DOHH2 (cell line): ENCODE results near the gene COL23A1.

Source experiments
- H3F3A ChIP-seq: fragments of 200-600 bp; sonication (generic), shearing (Covaris generic); 2 replicates; pipeline ENCODE4 v1.6.0; 2016; ENCODE audit warnings: antibody characterized with exemption, mild to moderate bottlenecking; ENCODE audit not compliant: control insufficient read depth, insufficient read depth
- H3K27ac ChIP-seq: fragments of 200-600 bp; sonication (generic); 2 replicates; pipeline ENCODE4 v1.5.1; 2014; ENCODE audit warnings: low read depth, mild to moderate bottlenecking, low read length, moderate library complexity
- H3K27me3 ChIP-seq: fragments of 200-600 bp; sonication (generic); 2 replicates; pipeline ENCODE4 v1.6.1; 2014; ENCODE audit warnings: mild to moderate bottlenecking, low read length, mixed read lengths; ENCODE audit not compliant: control insufficient read depth
- H3K36me3 ChIP-seq: fragments of 200-600 bp; sonication (generic); 2 replicates; pipeline ENCODE4 v1.6.1; 2014; ENCODE audit warnings: mild to moderate bottlenecking, low read length, moderate library complexity, mixed read lengths; ENCODE audit not compliant: control insufficient read depth
- H3K4me1 ChIP-seq: fragments of 200-600 bp; sonication (generic); 2 replicates; pipeline ENCODE4 v1.6.1; 2014; ENCODE audit warnings: mild to moderate bottlenecking, low read length, mixed read lengths; ENCODE audit not compliant: control insufficient read depth
- H3K4me2 ChIP-seq: fragments of 200-600 bp; sonication (generic); 2 replicates; pipeline ENCODE4 v1.6.0; 2014; ENCODE audit warnings: mild to moderate bottlenecking, low read length, moderate library complexity
- H3K4me3 ChIP-seq: fragments of 200-600 bp; sonication (generic); 2 replicates; pipeline ENCODE4 v1.5.1; 2014; ENCODE audit warnings: mild to moderate bottlenecking, low read length, mixed read lengths
- H3K79me2 ChIP-seq: fragments of 200-600 bp; sonication (generic); 2 replicates; pipeline ENCODE4 v1.6.1; 2014; ENCODE audit warnings: mild to moderate bottlenecking, low read length, mixed read lengths; ENCODE audit not compliant: control insufficient read depth
- H3K9me2 ChIP-seq: fragments of 200-600 bp; sonication (generic); replicated peaks from 2 replicates; pipeline ENCODE4 v1.6.1; 2014; ENCODE audit warnings: mild to moderate bottlenecking, low read length, mixed read lengths; ENCODE audit not compliant: control insufficient read depth
- H3K9me3 ChIP-seq: fragments of 200-600 bp; sonication (generic); 2 replicates; pipeline ENCODE4 v1.6.1; 2014; ENCODE audit warnings: antibody characterized with exemption, low read length, mixed read lengths; ENCODE audit not compliant: control insufficient read depth, insufficient read depth
- H4K20me1 ChIP-seq: fragments of 200-600 bp; sonication (generic); 2 replicates; pipeline ENCODE4 v1.6.0; 2014; ENCODE audit warnings: low read depth, mild to moderate bottlenecking, antibody characterized with exemption, low read length, moderate library complexity; ENCODE audit not compliant: control insufficient read depth, insufficient read depth
- EZH2phosphoT487 ChIP-seq: fragments of 200-600 bp; sonication (generic); IDR thresholded peaks from 2 replicates; pipeline ENCODE4 v1.6.1; 2017; ENCODE audit warnings: borderline replicate concordance, mild to moderate bottlenecking, antibody characterized with exemption, low read length, moderate library complexity, mixed read lengths
- TF ChIP-seq, protein P1 (sequence below): fragments of 200-600 bp; sonication (generic); IDR thresholded peaks from one replicate; pipeline ENCODE4 v1.5.1; 2014; ENCODE audit warnings: antibody characterized with exemption, mild to moderate bottlenecking, low read depth, low read length; ENCODE audit not compliant: poor library complexity, severe bottlenecking

Gene COL23A1

GRCh38 chr5:178407646-178408045, 182.5 kb downstream of the COL23A1 start:
- TF ChIP-seq, protein P1, sequence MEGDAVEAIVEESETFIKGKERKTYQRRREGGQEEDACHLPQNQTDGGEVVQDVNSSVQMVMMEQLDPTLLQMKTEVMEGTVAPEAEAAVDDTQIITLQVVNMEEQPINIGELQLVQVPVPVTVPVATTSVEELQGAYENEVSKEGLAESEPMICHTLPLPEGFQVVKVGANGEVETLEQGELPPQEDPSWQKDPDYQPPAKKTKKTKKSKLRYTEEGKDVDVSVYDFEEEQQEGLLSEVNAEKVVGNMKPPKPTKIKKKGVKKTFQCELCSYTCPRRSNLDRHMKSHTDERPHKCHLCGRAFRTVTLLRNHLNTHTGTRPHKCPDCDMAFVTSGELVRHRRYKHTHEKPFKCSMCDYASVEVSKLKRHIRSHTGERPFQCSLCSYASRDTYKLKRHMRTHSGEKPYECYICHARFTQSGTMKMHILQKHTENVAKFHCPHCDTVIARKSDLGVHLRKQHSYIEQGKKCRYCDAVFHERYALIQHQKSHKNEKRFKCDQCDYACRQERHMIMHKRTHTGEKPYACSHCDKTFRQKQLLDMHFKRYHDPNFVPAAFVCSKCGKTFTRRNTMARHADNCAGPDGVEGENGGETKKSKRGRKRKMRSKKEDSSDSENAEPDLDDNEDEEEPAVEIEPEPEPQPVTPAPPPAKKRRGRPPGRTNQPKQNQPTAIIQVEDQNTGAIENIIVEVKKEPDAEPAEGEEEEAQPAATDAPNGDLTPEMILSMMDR = no peak
- TF ChIP-seq EZH2phosphoT487 = no peak
- no peak overlapping the region for H3K4me3 ChIP-seq
- no peak overlapping the region for H3K4me2 ChIP-seq
- H3F3A ChIP-seq = no peaks in the 10 kb centered on the region
- H3K9me3 ChIP-seq = no peaks in the 10 kb centered on the region
- no peaks in the 10 kb centered on the region for H3K4me1 ChIP-seq
- peaks cover 8% of the 10 kb centered on the region; the same call in 1 of the 2 replicates for H3K27me3 ChIP-seq
- no peaks in the 10 kb centered on the region for H3K36me3 ChIP-seq
- no peaks in the 10 kb centered on the region for H3K79me2 ChIP-seq
- H3K27ac ChIP-seq = no peak overlapping the region
- H3K9me2 ChIP-seq = no peaks in the 10 kb centered on the region
- no peaks in the 10 kb centered on the region for H4K20me1 ChIP-seq

DNA sequence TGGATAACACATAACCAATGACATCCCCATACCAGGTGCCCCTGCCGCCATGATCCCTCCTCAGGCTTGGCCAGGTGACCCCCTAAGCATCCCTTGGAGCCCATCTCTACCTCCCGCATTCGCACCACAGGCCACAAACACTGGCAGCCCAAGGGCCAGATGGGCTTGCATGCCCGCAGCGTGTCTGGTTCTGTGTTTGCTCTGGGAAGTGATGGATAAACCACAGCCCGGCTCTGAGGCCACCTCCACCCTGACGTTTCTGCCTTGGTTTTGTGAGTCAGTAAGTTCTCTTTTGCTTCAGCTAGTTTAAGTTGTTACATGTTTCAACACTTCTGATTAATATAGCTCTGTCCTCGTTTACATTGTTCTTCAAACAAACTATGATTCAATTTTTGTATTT, 185.2 kb downstream of the COL23A1 start:
- H3K79me2 ChIP-seq = no peaks in the 10 kb centered on the region
- H3K4me3 ChIP-seq = no peak overlapping the region
- TF ChIP-seq, protein P1 = no peak
- no peaks in the 10 kb centered on the region for H3K9me2 ChIP-seq
- no peaks in the 10 kb centered on the region for H3K36me3 ChIP-seq
- H3K9me3 ChIP-seq = no peaks in the 10 kb centered on the region
- no peaks in the 10 kb centered on the region for H4K20me1 ChIP-seq
- H3K27me3 ChIP-seq = peaks cover 3% of the 10 kb centered on the region; the same call in 1 of the 2 replicates
- no peaks in the 10 kb centered on the region for H3F3A ChIP-seq
- H3K4me2 ChIP-seq = no peak overlapping the region
- H3K4me1 ChIP-seq = no peaks in the 10 kb centered on the region
- no peak overlapping the region for H3K27ac ChIP-seq

DNA sequence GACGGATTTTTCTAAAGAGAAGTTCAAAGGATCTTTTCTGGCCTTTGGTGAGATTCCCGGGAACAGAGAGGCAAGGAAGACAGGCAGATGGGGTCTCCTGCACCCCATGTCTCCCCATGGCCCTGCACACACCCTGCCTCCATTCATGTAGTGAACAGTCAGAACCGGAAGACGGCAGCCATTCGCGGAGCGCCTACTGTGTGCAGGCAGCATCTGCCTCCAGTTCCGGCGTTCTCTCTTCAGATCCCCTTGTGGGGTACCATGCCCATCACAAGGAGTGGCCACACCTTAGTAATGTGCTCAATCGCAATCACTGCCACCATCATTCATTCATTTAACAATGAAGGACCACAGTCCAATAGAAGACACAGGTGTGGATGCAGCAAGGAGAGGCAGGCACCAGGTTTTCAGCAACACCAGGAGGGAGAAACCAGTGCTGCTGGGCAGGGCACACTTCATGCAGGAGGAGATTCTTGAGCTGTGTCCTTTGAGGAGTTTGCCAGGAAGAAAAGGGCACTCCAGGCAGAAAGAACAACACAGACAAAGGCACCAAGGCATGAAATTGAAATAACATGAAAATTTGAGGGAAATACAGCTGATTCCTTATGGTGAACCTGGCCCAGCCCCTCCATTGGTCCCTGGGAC, 186.1 kb downstream of the COL23A1 start:
- Histone ChIP-seq H3K79me2 (no peaks in the 10 kb centered on the region), H3F3A (no peaks in the 10 kb centered on the region), H3K4me3 (no peak overlapping the region), H3K36me3 (no peaks in the 10 kb centered on the region), H3K9me3 (no peaks in the 10 kb centered on the region), H3K4me2 (no peak overlapping the region), H3K27me3 (no peaks in the 10 kb centered on the region; the same call in 1 of the 2 replicates), H4K20me1 (no peaks in the 10 kb centered on the region), H3K9me2 (no peaks in the 10 kb centered on the region), H3K27ac (no peak overlapping the region), H3K4me1 (no peaks in the 10 kb centered on the region)
- TF ChIP-seq, protein P1 = no peak
- no peak for TF ChIP-seq EZH2phosphoT487
